ENCODE results near the gene IL4.

Gene IL4

DNA sequence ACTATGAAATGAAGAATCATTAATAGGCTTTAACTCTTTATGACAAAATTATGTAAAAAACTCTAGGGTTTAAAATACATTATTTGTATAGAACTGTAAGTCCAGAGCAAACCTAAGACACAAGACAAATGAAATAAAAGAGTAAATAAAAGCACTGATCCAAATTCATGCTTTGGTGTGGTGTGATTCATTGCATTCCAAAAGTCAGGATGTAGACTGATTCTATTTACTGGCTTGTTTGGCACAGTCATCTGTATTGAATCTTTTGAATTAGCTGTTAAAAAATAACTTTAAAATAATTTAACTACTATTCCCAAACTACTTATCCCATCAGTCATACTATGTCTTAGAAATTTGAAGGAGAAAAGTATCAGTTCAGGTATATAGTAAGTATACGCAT lies 31.1 kb downstream of the IL4 start:
- DNase-seq, result no peak

DNA sequence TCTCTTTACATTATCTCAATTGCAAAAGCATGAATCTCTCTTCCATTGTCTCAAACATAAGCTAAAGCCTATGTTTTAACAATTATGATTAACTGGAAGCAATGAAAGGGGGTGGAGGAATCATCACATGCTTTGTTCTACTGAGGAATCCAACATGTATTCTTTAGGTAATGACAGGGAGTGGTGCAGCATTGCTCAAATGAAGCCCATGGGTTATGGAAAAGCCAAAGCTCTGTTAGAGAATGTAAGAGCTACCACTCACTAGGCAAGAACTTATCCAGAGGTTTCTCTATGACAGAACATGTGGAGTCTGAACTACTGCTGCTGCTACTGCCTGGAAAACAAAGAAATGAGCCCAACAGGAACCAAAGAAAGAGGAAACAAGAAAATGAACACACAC lies 34.9 kb downstream of the IL4 start:
- DNase-seq, result no peak

DNA sequence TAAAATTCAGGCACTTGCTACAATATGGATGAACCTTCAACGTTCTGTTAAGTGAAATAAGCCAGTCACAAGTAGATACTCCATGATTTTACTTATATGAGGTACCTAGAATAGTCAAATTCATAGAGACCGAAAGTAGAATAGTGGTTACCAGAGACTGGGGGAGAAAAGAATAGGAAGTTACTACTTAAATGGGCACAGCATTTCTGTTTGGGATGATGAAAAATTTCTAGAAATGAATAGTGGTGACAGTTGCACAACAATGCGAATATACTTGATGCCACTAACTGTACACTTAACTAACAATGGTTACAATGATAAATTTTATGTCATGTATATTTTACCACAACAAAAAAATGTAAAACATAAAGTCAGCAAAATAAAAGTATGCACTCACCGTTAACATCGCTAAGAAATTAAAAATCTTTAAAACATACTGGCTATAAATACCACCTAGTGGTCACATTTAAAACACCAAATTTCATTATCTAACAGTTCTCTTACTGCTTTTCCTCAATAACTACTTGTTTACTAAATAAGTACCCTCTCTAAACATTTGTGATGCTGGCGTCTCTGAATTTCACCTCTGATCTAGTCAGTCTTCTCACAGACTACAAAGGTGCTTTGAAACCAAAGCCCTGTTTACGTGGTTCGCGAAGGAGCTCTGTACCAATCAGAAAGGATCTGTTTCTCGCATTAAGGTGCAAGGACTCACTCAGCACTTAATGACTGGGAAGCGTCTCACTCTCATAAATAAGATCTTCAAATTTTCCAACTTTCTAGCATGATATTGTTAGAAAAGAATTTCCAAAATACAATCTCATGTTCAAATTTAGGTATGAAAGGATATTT lies 40.9 kb downstream of the IL4 start:
- no peak for DNase-seq

DNA sequence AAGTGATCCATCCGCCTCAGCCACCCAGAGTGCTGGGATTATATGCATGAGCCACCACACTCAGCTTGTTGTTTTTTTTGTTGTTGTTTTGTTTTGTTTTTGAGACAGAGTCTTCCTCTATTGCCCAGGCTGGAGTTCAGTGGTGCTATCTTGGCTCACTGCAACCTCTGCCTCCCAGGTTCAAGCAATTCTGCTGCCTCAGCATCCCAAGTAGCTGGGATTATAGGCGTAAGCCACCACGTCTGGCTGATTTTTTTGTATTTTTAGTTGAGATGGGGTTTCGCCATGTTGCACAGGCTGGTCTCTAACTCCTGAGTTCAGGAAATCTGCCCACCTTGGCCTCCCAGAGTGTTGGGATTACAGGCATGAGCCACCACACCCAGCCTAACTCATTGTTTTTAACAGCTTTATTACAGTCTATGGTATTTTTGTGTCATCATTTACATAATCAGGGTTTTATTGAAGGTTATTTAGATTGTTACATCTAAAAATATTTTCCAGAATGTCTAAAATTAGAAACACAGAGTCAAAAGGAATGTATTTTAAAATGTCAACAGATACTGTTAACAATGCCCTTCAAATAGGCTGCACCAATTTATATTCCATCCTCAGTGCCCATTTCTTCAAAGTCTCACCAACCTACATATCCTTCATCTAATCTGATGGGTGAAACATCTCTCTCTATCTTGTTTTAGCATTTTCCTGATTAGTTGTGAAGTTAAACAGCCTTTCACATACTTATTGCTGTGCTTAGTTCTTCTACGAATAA lies 44.9 kb downstream of the IL4 start:
- DNase-seq, result no peak

DNA sequence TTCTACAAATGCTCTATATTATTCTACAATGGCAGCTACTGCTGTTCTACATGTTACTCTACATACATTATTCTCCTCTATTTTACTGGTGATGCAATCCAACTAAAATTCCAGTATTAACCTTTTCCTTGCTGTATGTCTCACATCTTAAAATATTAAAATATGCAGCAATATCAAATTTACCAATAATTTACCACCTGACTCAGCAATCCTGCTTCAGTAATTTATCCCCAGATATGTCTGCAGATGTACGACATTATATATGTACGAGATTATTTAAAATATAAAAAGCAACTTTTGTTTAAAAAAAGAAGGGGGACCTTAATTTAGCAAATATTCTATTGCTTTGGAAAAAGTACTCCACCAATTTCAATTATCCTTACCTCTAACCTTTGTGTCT lies 52.0 kb downstream of the IL4 start:
- no peak for DNase-seq

DNA sequence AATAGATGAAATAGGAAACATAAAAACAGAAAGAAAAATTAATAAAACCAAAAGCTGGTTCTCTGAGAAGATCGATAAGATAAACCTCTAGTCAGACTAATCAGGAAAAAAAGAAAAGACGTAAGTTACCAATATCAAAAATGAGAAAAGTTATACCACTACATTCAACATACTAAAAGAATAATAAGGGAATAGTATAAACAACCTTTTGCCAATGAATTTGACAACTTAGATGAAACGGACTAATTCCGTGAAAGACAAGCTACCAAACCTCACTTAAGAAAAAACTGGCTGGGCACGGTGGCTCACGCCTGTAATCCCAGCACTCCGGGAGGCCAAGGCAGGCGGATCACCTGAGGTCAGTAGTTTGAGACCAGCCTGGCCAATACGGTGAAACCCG lies 56.1 kb downstream of the IL4 start:
- DNase-seq, result no peak

Measured in COR-L47 (cell line).